Skeletal muscle tissue (tissue), 4 donors: ENCODE results near the gene SMIM17. TPM values are rescaled to one million over a fixed set of nuclear protein-coding genes. Genes with fewer than 3 reads are reported as not detected.
A peak's percentile ranks its signal among the peaks of the same experiment; 100 is the strongest.
"Not testable (repeated sequence)": the region's sequence is repeated elsewhere in the genome, so short reads cannot be mapped to it uniquely, and the experiment has no call there.

ENCODE experiments used
- H3K27ac ChIP-seq: one replicate; pipeline ENCODE4 v1.7.0; 2013; ENCODE audit warnings: mild to moderate bottlenecking, low read depth, low read length, inconsistent platforms
- H3K27me3 ChIP-seq, 3 donors: one replicate each; pipeline ENCODE4 v1.7.0; 2013; ENCODE audit warnings: low read length in 3 of 3; ENCODE audit not compliant: control insufficient read depth in 3 of 3, insufficient read depth in 3 of 3
- H3K36me3 ChIP-seq, 3 donors: one replicate each; pipeline ENCODE4 v1.7.0; 2013; ENCODE audit warnings: low read length in 3 of 3; ENCODE audit not compliant: control insufficient read depth in 3 of 3, insufficient read depth in 3 of 3
- H3K4me1 ChIP-seq, 3 donors: one replicate each; pipeline ENCODE4 v1.7.0; 2013; ENCODE audit warnings: low read length in 3 of 3, mild to moderate bottlenecking in 3 of 3; ENCODE audit not compliant: control insufficient read depth in 3 of 3, insufficient read depth in 3 of 3
- H3K4me3 ChIP-seq, 3 donors: one replicate each; pipeline ENCODE4 v1.7.0; 2013; ENCODE audit warnings: low read length in 3 of 3
- H3K9ac ChIP-seq, 3 donors: one replicate each; pipeline ENCODE4 v1.7.0; 2013; ENCODE audit warnings: low read length in 3 of 3, mild to moderate bottlenecking in 3 of 3, moderate library complexity in 2 of 3, low read depth in 1 of 3
- H3K9me3 ChIP-seq, 3 donors: one replicate each; pipeline ENCODE4 v1.7.0; 2013; ENCODE audit warnings: low read length in 3 of 3; ENCODE audit not compliant: control insufficient read depth in 3 of 3
- total RNA-seq: library from RNA; depleted of rRNA; stranded (reverse); fragments of >200 nt; gene quantifications from one replicate; pipeline ENCODE4 v1.2.3, GENCODE V29; 2014
- donor health status: Osteomylitis.

The SMIM17 gene
- total RNA-seq, 1 donor from 2014 or later = 0.52 TPM

DNA sequence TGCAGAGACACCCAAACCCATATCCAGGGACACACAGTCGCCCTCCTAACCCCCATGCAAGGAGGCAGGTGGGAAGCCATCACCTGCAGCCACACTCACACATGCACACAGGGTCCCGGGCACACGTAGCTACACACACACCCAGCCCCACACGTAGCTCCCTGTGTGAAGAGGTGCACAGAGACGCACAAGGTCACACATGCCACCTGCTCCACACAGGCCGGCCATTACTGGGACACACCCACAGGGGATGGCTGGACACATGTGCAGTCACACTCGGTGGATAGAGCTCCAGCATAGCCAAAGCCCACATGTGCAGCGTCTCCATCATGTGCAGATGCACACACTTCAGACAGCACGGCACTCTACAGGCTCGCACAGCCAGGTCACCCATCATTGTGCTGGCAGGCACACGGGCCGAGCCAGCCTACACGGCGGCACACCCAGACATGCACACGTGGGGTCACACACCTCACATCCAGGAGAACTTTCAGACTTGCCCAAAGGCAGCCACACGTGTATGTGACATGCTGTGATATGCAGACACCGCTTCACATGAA, 27.5 kb downstream of the SMIM17 start:
- Histone ChIP-seq H3K27ac (no peak overlapping the region), H3K4me1 (peaks cover 12 to 15% (median 13%) of the 10 kb centered on the region in 3 donors), H3K4me3 (peak overlapping the region; percentile 91 to 99 (median 99))

DNA sequence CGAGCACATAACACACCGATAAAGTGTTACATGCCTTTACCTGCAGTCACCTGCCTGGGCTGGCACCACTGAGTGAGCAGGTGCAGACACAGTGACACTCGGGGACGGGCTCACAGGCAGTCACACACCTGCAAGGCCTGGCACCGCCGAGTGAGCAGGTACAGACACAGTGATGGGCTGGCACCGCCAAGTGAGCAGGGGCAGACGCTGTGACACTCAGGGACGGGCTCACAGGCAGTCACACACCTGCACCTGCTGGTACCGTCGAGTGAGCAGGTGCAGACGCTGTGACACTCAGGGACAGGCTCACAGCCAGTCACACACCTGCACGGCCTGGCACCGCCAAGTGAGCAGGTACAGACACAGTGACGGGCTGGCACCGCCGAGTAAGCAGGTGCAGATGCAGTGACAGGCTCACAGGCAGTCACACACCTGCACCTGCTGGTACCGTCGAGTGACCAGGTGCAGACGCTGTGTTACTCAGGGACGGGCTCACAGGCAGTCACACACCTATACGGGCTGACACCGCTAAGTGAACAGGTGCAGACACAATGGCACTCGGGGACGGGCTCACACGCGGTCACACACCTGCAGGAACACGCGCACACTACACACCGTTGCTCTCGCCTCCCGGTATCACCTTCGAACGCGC, 28.1 kb downstream of the SMIM17 start:
- Histone ChIP-seq H3K27me3 (peaks cover 0 to 7% (median 0%) of the 10 kb centered on the region in 3 donors), H3K27ac (no peak overlapping the region), H3K9ac (peak overlapping the region; percentile 76 to 96 (median 86)), H3K4me3 (peak overlapping the region; percentile 91 to 99 (median 99)), H3K4me1 (peaks cover 12 to 15% (median 13%) of the 10 kb centered on the region in 3 donors), H3K36me3 (peaks cover 4 to 7% (median 5%) of the 10 kb centered on the region in 3 donors), H3K9me3 (peaks cover 0 to 4% (median 0%) of the 10 kb centered on the region in 3 donors)

More for the DNA sequence above, 27.5 kb downstream of the SMIM17 start:
- Histone ChIP-seq H3K9me3 (peaks cover 0 to 4% (median 0%) of the 10 kb centered on the region in 3 donors), H3K9ac (peak overlapping the region in 2 of 3 donors; percentile 86 to 96), H3K36me3 (peaks cover 4 to 7% (median 5%) of the 10 kb centered on the region in 3 donors), H3K27me3 (peaks cover 0 to 7% (median 0%) of the 10 kb centered on the region in 3 donors)

DNA sequence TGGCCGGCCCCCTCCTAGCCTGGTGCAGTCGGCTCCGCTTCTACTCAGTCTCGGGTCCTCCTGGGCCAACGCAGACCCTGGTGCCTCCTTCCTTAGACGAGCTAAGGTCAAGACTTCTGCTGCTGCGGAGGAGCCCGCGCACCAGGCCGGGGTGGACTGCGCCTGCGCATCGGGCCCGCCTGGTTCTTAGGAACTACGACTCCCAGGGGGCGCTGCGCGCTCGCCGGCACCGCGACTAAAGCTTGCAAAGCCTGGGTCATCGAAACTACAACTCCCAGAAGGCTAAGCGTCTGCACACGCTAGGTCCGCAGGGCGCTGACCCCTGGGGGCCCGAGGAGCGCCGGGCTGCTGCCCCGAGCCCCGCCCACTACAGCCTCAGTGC, 28.6 kb downstream of the SMIM17 start, which contains the start of gene ZNF835:
Gene ZNF835, minus strand, starts transcription at position 145 of the 382 bp plus-strand sequence. CDS start 6,559 bp downstream, outside the sequence.
- H3K4me1 ChIP-seq = peaks cover 12 to 15% (median 13%) of the 10 kb centered on the region in 3 donors
- H3K36me3 ChIP-seq = peaks cover 4 to 7% (median 5%) of the 10 kb centered on the region in 3 donors
- peak within 1 kb of the TSS; percentile 76 to 96 (median 86) for H3K9ac ChIP-seq
- H3K27ac ChIP-seq = no peak within 1 kb of the TSS
- peaks cover 0 to 4% (median 0%) of the 10 kb centered on the region in 3 donors for H3K9me3 ChIP-seq
- H3K27me3 ChIP-seq = peaks cover 0 to 7% (median 0%) of the 10 kb centered on the region in 3 donors
- H3K4me3 ChIP-seq = peak within 1 kb of the TSS; percentile 91 to 99 (median 99)

DNA sequence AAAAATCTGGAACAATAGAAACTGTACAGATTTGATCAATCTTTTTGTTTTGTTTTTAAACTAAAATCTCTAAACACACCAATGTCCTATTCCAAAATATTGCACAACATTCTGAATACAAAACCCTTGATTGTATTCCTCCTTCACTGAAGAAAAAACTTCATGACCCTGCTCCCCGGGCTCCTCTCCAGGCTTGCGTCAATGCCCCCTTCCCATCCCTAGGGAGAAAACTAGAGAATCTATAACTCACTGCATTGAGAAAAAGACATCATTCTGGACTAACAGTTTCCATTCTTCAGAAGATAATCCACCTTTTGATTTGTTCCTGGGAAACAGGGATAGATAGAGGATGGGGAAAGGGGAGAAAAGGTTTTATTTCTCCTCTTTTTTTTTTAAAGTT, 29.7 kb downstream of the SMIM17 start:
- not testable (repeated sequence) for H3K27ac ChIP-seq, H3K27me3 ChIP-seq, H3K4me3 ChIP-seq, H3K9me3 ChIP-seq, H3K9ac ChIP-seq, H3K36me3 ChIP-seq
- H3K4me1 ChIP-seq = peaks cover 12 to 15% (median 13%) of the 10 kb centered on the region in 3 donors

DNA sequence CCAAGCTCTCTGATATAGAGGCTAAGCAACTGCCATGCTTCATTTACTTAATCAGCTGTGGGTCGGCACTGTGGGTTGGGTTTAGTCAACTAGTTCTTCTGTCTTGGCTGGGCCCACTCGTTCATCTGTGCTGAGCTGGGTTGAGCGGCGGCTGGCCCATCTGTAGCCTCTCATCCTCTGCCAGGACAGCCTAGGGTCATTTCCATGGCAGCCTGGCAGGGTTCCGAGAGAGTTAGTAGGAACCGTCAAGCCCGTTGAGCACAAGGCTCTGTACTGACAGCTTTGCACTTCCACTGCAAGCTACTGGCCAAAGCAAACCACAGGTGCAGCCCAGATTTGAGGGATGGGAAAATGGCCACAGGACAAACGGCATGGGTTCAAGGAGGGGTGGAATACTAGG, 35.2 kb downstream of the SMIM17 start:
- Histone ChIP-seq H3K9me3 (no peaks in the 10 kb centered on the region), H3K9ac (no peak overlapping the region), H3K27me3 (no peaks in the 10 kb centered on the region), H3K36me3 (no peaks in the 10 kb centered on the region), H3K4me1 (no peaks in the 10 kb centered on the region), H3K27ac (no peak overlapping the region), H3K4me3 (no peak overlapping the region)

DNA sequence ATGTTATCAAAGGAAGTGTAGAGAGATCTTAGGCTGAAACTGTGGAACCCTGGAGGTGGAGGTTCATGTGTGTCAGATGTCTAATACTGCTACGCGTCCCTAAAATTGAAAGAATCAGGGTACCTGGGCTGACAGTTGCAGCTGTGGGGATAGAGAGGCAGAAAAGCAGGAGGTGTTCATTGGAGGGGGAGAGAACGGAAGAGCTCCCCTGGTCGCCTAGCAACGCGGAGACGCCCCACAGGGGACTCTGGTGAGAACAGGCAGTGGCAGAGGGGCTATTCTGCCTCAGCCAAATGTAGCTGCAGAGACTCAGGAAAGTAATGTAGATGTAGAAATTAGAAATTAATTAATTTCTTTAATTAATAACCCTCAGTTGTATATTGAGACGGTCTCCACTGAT, 38.7 kb downstream of the SMIM17 start:
- no peak overlapping the region for H3K9ac ChIP-seq
- H3K4me3 ChIP-seq = no peak overlapping the region
- no peaks in the 10 kb centered on the region for H3K27me3 ChIP-seq
- no peaks in the 10 kb centered on the region for H3K36me3 ChIP-seq
- no peaks in the 10 kb centered on the region for H3K4me1 ChIP-seq
- H3K9me3 ChIP-seq = no peaks in the 10 kb centered on the region
- H3K27ac ChIP-seq = no peak overlapping the region

DNA sequence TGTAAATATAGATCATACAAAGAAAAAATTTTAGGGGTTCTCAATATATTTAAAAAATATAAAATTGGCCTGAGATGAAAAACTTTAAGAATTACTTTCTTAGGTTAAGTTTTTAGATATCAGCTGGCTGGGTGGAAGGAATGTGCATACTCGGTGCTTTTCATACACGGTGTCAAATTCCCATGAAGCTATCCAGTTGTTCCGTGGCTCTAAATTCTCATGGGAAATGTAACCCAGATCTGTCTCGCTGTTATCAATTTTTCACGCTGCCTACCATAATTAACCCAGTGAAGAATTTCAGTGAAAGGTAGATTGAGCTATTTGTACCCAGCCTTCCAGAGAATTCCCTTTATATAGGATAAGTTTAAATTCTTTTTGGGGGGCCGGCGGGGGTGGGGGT, 40.2 kb downstream of the SMIM17 start:
- Histone ChIP-seq H3K27me3 (no peaks in the 10 kb centered on the region), H3K36me3 (no peaks in the 10 kb centered on the region), H3K9me3 (no peaks in the 10 kb centered on the region), H3K4me1 (no peaks in the 10 kb centered on the region), H3K4me3 (no peak overlapping the region), H3K27ac (no peak overlapping the region), H3K9ac (no peak overlapping the region)

DNA sequence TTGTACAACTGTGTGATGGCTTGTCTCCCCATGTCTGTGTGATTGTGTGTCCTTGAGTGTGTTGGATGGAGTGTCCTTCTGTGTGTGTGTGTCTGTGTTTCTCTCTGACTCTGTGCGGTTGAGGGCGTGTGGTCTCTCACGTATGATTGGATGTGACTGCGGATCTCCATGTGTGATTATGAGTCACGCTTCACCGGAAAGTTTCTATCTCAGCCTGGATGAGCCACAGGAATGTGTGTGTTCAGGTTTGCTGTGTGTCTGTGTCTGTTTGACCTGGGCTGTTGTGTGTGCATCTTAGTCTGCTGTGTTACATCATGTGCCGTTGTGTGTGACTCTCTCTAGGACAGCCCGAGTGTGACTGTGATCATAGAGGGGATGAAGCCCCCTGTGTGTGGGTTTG, 44.1 kb downstream of the SMIM17 start:
- no peaks in the 10 kb centered on the region for H3K4me1 ChIP-seq
- no peaks in the 10 kb centered on the region for H3K36me3 ChIP-seq
- H3K9me3 ChIP-seq = no peaks in the 10 kb centered on the region
- no peak overlapping the region for H3K4me3 ChIP-seq
- no peak overlapping the region for H3K27ac ChIP-seq
- no peaks in the 10 kb centered on the region for H3K27me3 ChIP-seq
- no peak overlapping the region for H3K9ac ChIP-seq

DNA sequence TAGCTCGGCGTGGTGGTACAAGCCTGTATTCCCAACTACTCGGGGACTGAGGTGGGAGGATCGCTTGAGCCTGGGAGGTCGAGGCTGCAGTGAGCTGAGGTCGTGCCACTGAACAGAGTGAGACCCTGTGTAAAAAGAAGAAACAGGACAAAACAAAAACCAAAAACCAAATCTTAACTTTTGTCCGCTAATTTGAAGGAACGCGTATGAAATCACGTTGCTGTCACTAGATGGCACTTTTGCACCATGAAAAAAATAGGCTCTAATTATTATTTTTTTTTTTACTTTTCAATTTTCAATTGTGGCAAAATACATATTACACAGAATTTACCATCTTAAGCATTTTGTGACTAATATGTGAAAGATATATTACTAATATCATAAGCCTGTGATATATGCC, 46.2 kb downstream of the SMIM17 start:
- H3K4me1 ChIP-seq = no peaks in the 10 kb centered on the region
- H3K9me3 ChIP-seq = no peaks in the 10 kb centered on the region
- H3K9ac ChIP-seq = no peak overlapping the region
- H3K4me3 ChIP-seq = no peak overlapping the region
- no peaks in the 10 kb centered on the region for H3K36me3 ChIP-seq
- no peak overlapping the region for H3K27ac ChIP-seq
- H3K27me3 ChIP-seq = no peaks in the 10 kb centered on the region

DNA sequence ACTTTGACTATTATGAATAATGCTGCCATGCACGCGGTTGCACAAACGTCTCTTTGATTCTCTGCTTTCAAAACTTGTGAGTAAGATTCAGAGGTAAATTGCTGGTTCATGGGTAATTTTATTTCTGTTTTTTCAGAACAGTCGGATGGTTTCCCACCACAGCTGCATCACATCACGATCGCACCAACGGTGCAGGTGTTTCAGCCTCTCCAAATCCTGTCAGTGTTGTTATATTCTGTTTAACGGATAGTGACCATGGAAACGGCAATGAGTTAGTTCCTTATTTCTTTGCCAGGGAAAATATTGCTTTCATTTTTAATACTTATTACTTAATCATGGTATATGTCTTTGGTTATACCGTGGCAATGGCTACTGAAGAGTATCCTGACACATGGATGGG, 47.7 kb downstream of the SMIM17 start:
- Histone ChIP-seq H3K36me3 (no peaks in the 10 kb centered on the region), H3K9ac (no peak overlapping the region), H3K9me3 (peaks cover 0 to 2% (median 0%) of the 10 kb centered on the region in 3 donors), H3K27me3 (no peaks in the 10 kb centered on the region), H3K4me3 (no peak overlapping the region), H3K4me1 (no peaks in the 10 kb centered on the region), H3K27ac (no peak overlapping the region)
